HEK293 (cell line): ENCODE data around the gene MYCBPAP.

Experiments
- CTCF ChIA-PET: fragments of 350-600 bp; formaldehyde crosslinking; extraction: SDS; loops from one replicate; lab custom pipeline; 2021; ENCODE audit warnings: antibody characterized with exemption; lab: Yijun Ruan, JAX
- POLR2A ChIA-PET: fragments of 300-600 bp; formaldehyde crosslinking; extraction: SDS; loops from one replicate; lab custom pipeline; 2020; ENCODE audit warnings: antibody characterized with exemption, inconsistent platforms; lab: Yijun Ruan, JAX
- H3K27ac ChIP-seq: fragments of 200-500 bp; sonication (Bioruptor generic); 2 replicates; pipeline ENCODE4 v1.5.1; 2014; ENCODE audit warnings: low read depth, low read length, control low read depth, inconsistent platforms; ENCODE audit errors: extremely low read depth
- H3K36me3 ChIP-seq, 2 experiments: fragments of 200-500 bp in 1 of 2; sonication (Bioruptor generic) in 1 of 2; 1 replicate in 1 of 2; 2 replicates in 1 of 2; pipeline ENCODE4 v1.5.1; 2014 to 2017; ENCODE audit warnings: inconsistent platforms in 2 of 2, low read length in 2 of 2; ENCODE audit not compliant: control insufficient read depth in 2 of 2, insufficient read depth in 1 of 2
- H3K4me1 ChIP-seq: fragments of 200-500 bp; sonication (Bioruptor generic); 2 replicates; pipeline ENCODE4 v1.5.1; 2014; ENCODE audit warnings: mild to moderate bottlenecking, low read length, inconsistent platforms; ENCODE audit not compliant: control insufficient read depth, insufficient read depth
- H3K4me3 ChIP-seq: 2 replicates; pipeline ENCODE4 v1.5.1; 2011; ENCODE audit warnings: low read depth, mild to moderate bottlenecking, control low read depth, low read length, moderate library complexity
- H3K9me3 ChIP-seq: fragments of 200-500 bp; sonication (Bioruptor generic); 2 replicates; pipeline ENCODE4 v1.5.1; 2014; ENCODE audit warnings: low read depth, low read length, inconsistent platforms; ENCODE audit not compliant: control insufficient read depth, insufficient read depth
- EGR2 ChIP-seq: fragments of 450-650 bp; formaldehyde crosslinking; IDR thresholded peaks from 2 replicates; pipeline ENCODE4 v1.5.1; 2016; ENCODE audit warnings: low read depth, missing biosample characterization, missing genetic modification characterization
- HOXC10 ChIP-seq: sonication (generic); formaldehyde crosslinking; IDR thresholded peaks from 2 replicates; pipeline ENCODE4 v1.8.1; 2023; ENCODE audit warnings: mild to moderate bottlenecking, missing genetic modification reagents
- KLF1 ChIP-seq: fragments of 450-650 bp; formaldehyde crosslinking; IDR thresholded peaks from 2 replicates; pipeline ENCODE4 v1.5.1; 2016; ENCODE audit warnings: missing biosample characterization, missing genetic modification characterization
- KLF10 ChIP-seq: fragments of 450-650 bp; IDR thresholded peaks from 2 replicates; pipeline ENCODE4 v1.5.1; 2018; ENCODE audit warnings: missing biosample characterization, mild to moderate bottlenecking, missing genetic modification characterization
- KLF7 ChIP-seq: fragments of 450-650 bp; formaldehyde crosslinking; IDR thresholded peaks from 2 replicates; pipeline ENCODE4 v1.5.1; 2016; ENCODE audit warnings: missing biosample characterization, missing genetic modification characterization, borderline replicate concordance
- OSR2 ChIP-seq: fragments of 450-650 bp; formaldehyde crosslinking; IDR thresholded peaks from 2 replicates; pipeline ENCODE4 v1.5.1; 2016; ENCODE audit warnings: missing biosample characterization, missing genetic modification characterization
- SP2 ChIP-seq: fragments of 450-650 bp; formaldehyde crosslinking; IDR thresholded peaks from 2 replicates; pipeline ENCODE4 v1.5.1; 2016; ENCODE audit warnings: missing biosample characterization, missing genetic modification characterization
- SP3 ChIP-seq: fragments of 450-650 bp; formaldehyde crosslinking; IDR thresholded peaks from 2 replicates; pipeline ENCODE4 v1.5.1; 2016; ENCODE audit warnings: missing biosample characterization, missing genetic modification characterization
- TRIM28 ChIP-seq: IDR thresholded peaks from 2 replicates; pipeline ENCODE4 v1.6.1; 2011; ENCODE audit warnings: low read length, control low read depth, borderline replicate concordance
- ZNF121 ChIP-seq: fragments of 450-650 bp; formaldehyde crosslinking; IDR thresholded peaks from 2 replicates; pipeline ENCODE4 v1.5.1; 2016; ENCODE audit warnings: missing biosample characterization, missing genetic modification characterization
- ZNF292 ChIP-seq: fragments of 450-650 bp; formaldehyde crosslinking; IDR thresholded peaks from 2 replicates; pipeline ENCODE4 v1.5.1; 2016; ENCODE audit warnings: low read depth, missing biosample characterization, missing genetic modification characterization, borderline replicate concordance
- ZNF416 ChIP-seq: fragments of 450-650 bp; formaldehyde crosslinking; IDR thresholded peaks from 2 replicates; pipeline ENCODE4 v1.5.1; 2016; ENCODE audit warnings: missing biosample characterization, missing genetic modification characterization
- ZNF571 ChIP-seq: fragments of 450-650 bp; formaldehyde crosslinking; IDR thresholded peaks from 2 replicates; pipeline ENCODE4 v1.5.0; 2017; ENCODE audit warnings: missing biosample characterization, missing genetic modification characterization
- ZNF600 ChIP-seq: fragments of 450-650 bp; formaldehyde crosslinking; IDR thresholded peaks from 2 replicates; pipeline ENCODE4 v1.5.1; 2016; ENCODE audit warnings: missing biosample characterization, missing genetic modification characterization
- ZNF791 ChIP-seq: fragments of 450-650 bp; formaldehyde crosslinking; IDR thresholded peaks from 2 replicates; pipeline ENCODE4 v1.5.1; 2016; ENCODE audit warnings: missing biosample characterization, missing genetic modification characterization
- TF ChIP-seq, protein P1 (sequence below): fragments of 450-650 bp; formaldehyde crosslinking; conservative IDR thresholded peaks from 2 replicates; pipeline ENCODE4 v1.5.1; 2016; ENCODE audit warnings: low read depth, missing biosample characterization, missing genetic modification characterization
- TF ChIP-seq, protein P2 (sequence below): fragments of 450-650 bp; formaldehyde crosslinking; IDR thresholded peaks from 2 replicates; pipeline ENCODE4 v1.5.1; 2016; ENCODE audit warnings: missing biosample characterization, missing genetic modification characterization
- TF ChIP-seq, protein P3 (sequence below): fragments of 450-650 bp; formaldehyde crosslinking; IDR thresholded peaks from 2 replicates; pipeline ENCODE4 v1.5.1; 2017; ENCODE audit warnings: missing biosample characterization, missing genetic modification characterization
- TF ChIP-seq, protein P4 (sequence below): fragments of 450-650 bp; formaldehyde crosslinking; IDR thresholded peaks from 2 replicates; pipeline ENCODE4 v1.5.1; 2016; ENCODE audit warnings: missing biosample characterization, missing genetic modification characterization
- TF ChIP-seq, protein P5 (sequence below): fragments of 450-650 bp; formaldehyde crosslinking; IDR thresholded peaks from 2 replicates; pipeline ENCODE4 v1.5.1; 2017; ENCODE audit warnings: missing biosample characterization, missing genetic modification characterization

Gene MYCBPAP

DNA sequence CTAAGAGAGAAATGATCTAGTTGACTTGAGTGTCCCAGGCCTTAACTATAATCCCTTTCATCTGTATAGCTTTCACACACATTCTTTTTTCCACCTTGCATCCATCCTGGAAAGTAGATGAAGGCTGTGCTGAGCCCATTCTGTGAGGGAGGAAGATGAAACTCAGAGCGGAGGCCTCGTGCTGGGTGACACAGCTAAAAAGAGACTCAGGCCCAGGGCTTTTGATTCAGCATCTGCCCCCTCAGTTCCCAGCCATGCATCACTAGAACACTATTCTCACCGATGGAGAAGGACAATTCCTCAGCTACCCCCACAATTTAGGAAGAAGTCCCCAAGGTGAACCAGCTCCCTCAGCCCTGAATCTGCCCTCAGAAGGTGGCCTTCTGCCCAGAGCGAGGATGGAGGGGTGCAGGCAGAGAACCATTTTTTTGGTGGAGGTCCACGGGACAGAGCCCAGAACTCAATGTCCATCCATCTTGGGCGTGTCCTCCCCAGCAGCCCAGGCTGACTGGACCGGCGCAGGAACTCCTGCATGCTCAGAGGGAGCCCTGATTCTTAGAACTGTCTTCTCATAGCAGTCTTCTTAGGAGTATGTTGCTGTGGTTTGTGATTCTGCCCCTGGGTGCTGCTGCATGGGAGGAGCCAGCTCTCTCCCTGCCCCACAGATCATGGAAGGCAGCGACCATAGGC lies 5.8 kb upstream of the MYCBPAP start (continued):
- TF ChIP-seq, protein P1, sequence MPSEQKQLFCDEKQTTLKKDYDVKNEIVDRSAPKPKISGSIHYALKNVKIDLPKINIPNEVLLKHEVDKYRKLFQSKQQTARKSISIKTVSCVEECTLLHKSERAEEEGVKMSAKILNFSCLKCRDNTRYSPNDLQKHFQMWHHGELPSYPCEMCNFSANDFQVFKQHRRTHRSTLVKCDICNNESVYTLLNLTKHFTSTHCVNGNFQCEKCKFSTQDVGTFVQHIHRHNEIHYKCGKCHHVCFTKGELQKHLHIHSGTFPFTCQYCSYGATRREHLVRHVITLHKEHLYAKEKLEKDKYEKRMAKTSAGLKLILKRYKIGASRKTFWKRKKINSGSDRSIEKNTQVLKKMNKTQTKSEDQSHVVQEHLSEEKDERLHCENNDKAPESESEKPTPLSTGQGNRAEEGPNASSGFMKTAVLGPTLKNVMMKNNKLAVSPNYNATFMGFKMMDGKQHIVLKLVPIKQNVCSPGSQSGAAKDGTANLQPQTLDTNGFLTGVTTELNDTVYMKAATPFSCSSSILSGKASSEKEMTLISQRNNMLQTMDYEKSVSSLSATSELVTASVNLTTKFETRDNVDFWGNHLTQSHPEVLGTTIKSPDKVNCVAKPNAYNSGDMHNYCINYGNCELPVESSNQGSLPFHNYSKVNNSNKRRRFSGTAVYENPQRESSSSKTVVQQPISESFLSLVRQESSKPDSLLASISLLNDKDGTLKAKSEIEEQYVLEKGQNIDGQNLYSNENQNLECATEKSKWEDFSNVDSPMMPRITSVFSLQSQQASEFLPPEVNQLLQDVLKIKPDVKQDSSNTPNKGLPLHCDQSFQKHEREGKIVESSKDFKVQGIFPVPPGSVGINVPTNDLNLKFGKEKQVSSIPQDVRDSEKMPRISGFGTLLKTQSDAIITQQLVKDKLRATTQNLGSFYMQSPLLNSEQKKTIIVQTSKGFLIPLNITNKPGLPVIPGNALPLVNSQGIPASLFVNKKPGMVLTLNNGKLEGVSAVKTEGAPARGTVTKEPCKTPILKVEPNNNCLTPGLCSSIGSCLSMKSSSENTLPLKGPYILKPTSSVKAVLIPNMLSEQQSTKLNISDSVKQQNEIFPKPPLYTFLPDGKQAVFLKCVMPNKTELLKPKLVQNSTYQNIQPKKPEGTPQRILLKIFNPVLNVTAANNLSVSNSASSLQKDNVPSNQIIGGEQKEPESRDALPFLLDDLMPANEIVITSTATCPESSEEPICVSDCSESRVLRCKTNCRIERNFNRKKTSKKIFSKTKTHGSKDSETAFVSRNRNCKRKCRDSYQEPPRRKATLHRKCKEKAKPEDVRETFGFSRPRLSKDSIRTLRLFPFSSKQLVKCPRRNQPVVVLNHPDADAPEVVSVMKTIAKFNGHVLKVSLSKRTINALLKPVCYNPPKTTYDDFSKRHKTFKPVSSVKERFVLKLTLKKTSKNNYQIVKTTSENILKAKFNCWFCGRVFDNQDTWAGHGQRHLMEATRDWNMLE (tag by site-specific recombination) = no peak
- TF ChIP-seq ZNF292 = no peak
- TF ChIP-seq, all 188 proteins: peak for 0

DNA sequence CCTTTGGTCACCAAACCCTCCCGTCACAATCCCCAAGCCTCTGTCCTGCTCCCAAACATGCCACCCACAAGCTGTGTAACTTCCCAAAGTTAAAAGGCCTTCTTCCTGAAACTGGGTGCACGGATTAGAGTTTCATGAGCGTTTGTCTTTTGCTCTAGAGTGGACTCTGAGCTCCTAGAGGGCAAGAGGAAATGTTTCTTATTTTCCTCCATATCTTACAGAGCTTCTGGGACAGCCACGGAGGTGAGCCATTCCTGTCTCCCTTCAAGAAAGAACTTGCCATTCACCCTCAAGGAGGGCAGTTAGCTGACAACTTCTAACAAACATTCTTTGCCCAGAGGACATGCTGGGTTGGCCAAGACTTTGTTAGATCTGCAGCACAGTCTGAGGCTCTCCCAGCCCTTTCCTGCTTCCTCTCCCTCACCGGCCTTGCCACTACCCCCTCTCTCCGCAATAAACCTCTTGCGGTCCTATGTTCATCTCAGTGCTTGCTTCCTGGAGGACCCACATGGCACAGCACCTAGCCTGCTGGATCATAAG lies 2.6 kb upstream of the MYCBPAP start:
- no peak overlapping the region for H3K27ac ChIP-seq
- TF ChIP-seq ZNF571 (tag by site-specific recombination) = no peak
- no peak for TF ChIP-seq KLF1
- TF ChIP-seq ZNF121 = no peak
- no peak for TF ChIP-seq EGR2
- TF ChIP-seq ZNF791 (tag by site-specific recombination) = no peak
- no peak for TF ChIP-seq TRIM28
- TF ChIP-seq SP3 (tag by site-specific recombination) = no peak
- TF ChIP-seq KLF7 = no peak
- no peak for TF ChIP-seq HOXC10
- TF ChIP-seq SP2 = no peak
- H3K4me1 ChIP-seq = no peaks in the 10 kb centered on the region
- H3K9me3 ChIP-seq = no peaks in the 10 kb centered on the region
- ChIA-PET POLR2A (interaction anchor here (1.1 kb wide), 1 partner anchor 12 kb away, joined by 3 read pairs; no protein-coding TSS in a partner anchor), CTCF (interaction anchor here (0.6 to 1.8 kb wide), 12 partner anchors 10 to 1327 kb away, joined by 3 to 6 read pairs (median 4); no protein-coding TSS in a partner anchor)
- H3K4me3 ChIP-seq = no peak overlapping the region
- H3K36me3 ChIP-seq = no peaks in the 10 kb centered on the region

DNA sequence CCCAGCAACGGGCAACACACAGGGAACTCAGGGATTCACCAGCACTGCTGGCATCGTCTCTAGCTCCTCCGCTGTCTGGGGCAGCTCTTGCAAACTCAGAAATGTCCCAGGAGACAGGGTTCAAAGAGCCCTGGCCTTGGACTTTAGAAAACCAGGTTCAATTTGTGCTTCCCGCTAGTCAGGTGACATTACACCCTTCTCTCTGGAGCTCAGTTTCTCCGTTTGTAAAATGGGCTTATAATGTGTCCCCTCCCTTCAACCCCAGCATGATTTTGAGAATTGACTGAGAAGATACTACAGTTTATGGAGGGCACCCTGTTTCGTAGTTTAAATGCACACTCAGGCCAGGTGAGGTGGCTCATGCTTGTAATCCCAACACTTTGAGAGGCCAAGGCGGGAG lies 1.9 kb upstream of the MYCBPAP start:
- Histone ChIP-seq H3K4me1 (no peaks in the 10 kb centered on the region), H3K27ac (no peak overlapping the region), H3K4me3 (no peak overlapping the region), H3K9me3 (no peaks in the 10 kb centered on the region), H3K36me3 (no peaks in the 10 kb centered on the region)
- CTCF ChIA-PET = interaction anchor here (0.6 to 1.8 kb wide), 4 partner anchors 27 to 476 kb away, joined by 3 to 6 read pairs (median 4); no protein-coding TSS in a partner anchor
- POLR2A ChIA-PET = interaction anchor here (1.1 kb wide), 1 partner anchor 13 kb away, joined by 3 read pairs; no protein-coding TSS in a partner anchor
- TF ChIP-seq ZNF416 (tag by site-specific recombination) (no peak), OSR2 (tag by site-specific recombination) (no peak), ZNF600 (tag by site-specific recombination) (no peak), KLF10 (no peak)
- TF ChIP-seq, protein P2, sequence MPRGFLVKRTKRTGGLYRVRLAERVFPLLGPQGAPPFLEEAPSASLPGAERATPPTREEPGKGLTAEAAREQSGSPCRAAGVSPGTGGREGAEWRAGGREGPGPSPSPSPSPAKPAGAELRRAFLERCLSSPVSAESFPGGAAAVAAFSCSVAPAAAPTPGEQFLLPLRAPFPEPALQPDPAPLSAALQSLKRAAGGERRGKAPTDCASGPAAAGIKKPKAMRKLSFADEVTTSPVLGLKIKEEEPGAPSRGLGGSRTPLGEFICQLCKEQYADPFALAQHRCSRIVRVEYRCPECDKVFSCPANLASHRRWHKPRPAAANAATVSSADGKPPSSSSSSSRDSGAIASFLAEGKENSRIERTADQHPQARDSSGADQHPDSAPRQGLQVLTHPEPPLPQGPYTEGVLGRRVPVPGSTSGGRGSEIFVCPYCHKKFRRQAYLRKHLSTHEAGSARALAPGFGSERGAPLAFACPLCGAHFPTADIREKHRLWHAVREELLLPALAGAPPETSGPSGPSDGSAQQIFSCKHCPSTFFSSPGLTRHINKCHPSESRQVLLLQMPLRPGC (tag by site-specific recombination) = no peak
- TF ChIP-seq, protein P3, sequence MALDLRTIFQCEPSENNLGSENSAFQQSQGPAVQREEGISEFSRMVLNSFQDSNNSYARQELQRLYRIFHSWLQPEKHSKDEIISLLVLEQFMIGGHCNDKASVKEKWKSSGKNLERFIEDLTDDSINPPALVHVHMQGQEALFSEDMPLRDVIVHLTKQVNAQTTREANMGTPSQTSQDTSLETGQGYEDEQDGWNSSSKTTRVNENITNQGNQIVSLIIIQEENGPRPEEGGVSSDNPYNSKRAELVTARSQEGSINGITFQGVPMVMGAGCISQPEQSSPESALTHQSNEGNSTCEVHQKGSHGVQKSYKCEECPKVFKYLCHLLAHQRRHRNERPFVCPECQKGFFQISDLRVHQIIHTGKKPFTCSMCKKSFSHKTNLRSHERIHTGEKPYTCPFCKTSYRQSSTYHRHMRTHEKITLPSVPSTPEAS = no peak
- TF ChIP-seq, protein P4, sequence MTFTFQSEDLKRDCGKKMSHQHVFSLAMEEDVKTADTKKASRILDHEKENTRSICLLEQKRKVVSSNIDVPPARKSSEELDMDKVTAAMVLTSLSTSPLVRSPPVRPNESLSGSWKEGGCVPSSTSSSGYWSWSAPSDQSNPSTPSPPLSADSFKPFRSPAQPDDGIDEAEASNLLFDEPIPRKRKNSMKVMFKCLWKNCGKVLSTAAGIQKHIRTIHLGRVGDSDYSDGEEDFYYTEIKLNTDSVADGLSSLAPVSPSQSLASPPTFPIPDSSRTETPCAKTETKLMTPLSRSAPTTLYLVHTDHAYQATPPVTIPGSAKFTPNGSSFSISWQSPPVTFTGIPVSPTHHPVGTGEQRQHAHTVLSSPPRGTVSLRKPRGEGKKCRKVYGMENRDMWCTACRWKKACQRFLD = no peak
- TF ChIP-seq, protein P5, sequence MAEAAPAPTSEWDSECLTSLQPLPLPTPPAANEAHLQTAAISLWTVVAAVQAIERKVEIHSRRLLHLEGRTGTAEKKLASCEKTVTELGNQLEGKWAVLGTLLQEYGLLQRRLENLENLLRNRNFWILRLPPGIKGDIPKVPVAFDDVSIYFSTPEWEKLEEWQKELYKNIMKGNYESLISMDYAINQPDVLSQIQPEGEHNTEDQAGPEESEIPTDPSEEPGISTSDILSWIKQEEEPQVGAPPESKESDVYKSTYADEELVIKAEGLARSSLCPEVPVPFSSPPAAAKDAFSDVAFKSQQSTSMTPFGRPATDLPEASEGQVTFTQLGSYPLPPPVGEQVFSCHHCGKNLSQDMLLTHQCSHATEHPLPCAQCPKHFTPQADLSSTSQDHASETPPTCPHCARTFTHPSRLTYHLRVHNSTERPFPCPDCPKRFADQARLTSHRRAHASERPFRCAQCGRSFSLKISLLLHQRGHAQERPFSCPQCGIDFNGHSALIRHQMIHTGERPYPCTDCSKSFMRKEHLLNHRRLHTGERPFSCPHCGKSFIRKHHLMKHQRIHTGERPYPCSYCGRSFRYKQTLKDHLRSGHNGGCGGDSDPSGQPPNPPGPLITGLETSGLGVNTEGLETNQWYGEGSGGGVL (tag by site-specific recombination) = no peak
